A549 (cell line): Measurements from ENCODE around the gene ONECUT3. TPM values are rescaled to one million over a fixed set of nuclear protein-coding genes. Genes with fewer than 3 reads are reported as not detected.

Experiments used
- ATAC-seq, 2 experiments: fragments of 200-7000 bp in 1 of 2; fragments of >200 bp in 1 of 2; cut with Nextera tagmentation in 1 of 2; cut with Tn5 transposase in 1 of 2; 3 replicates each; pipeline versions ENCODE4 v1.8.0 to v1.9.1; 2018 to 2020; ENCODE audit warnings: mild to moderate bottlenecking in 1 of 2, moderate library complexity in 1 of 2
- CTCF ChIA-PET: fragments of 300-600 bp; sonication (Branson Sonifier 250); formaldehyde crosslinking; extraction: SDS; loops from one replicate; lab custom pipeline; 2021; ENCODE audit warnings: antibody characterized with exemption, inconsistent platforms; lab: Yijun Ruan, JAX
- POLR2A ChIA-PET: fragments of 350-600 bp; formaldehyde crosslinking; extraction: SDS; loops from one replicate; lab custom pipeline; 2021; ENCODE audit warnings: antibody characterized with exemption, inconsistent platforms; lab: Yijun Ruan, JAX
- DNase-seq, 2 experiments: peaks; one replicate each; pipeline versions ENCODE4 v3.0.0 to v3.0.0-alpha.2; 2011 to 2016; ENCODE audit warnings: low read depth in 1 of 2, low spot score in 1 of 2
- FAIRE-seq: peaks from 2 replicates; lab custom pipeline; 2011; peaks lifted over from hg19 to GRCh38; lab: Jason Lieb, UNC
- H3K27ac ChIP-seq, 2 experiments: fragments of >200 bp; sonication (Bioruptor Twin); formaldehyde crosslinking; 3 replicates each; pipeline ENCODE4 v1.5.1; 2016 to 2017
- H3K4me1 ChIP-seq: fragments of >200 bp; sonication (Bioruptor Twin); formaldehyde crosslinking; 3 replicates; pipeline ENCODE4 v1.6.1; 2016
- H3K4me2 ChIP-seq: fragments of >200 bp; sonication (Bioruptor Twin); formaldehyde crosslinking; 3 replicates; pipeline ENCODE4 v1.6.1; 2016
- H3K4me3 ChIP-seq: fragments of >200 bp; sonication (Bioruptor Twin); formaldehyde crosslinking; 3 replicates; pipeline ENCODE4 v1.5.1; 2016
- H3K9me3 ChIP-seq: fragments of >200 bp; sonication (Bioruptor Twin); formaldehyde crosslinking; 3 replicates; pipeline ENCODE4 v1.6.1; 2016
- ATOH8 ChIP-seq: fragments of 250-450 bp; sonication (Bioruptor Pico); IDR thresholded peaks from 2 replicates; pipeline ENCODE4 v1.5.0; 2020; ENCODE audit warnings: low read depth, mild to moderate bottlenecking, moderate library complexity
- BCL3 ChIP-seq: fragments of >200 bp; sonication (Bioruptor Twin); formaldehyde crosslinking; IDR thresholded peaks from 3 replicates; pipeline ENCODE4 v1.6.1; 2016
- CEBPB ChIP-seq, 2 experiments: fragments of >200 bp in 1 of 2; sonication (Bioruptor Twin) in 1 of 2; formaldehyde crosslinking in 1 of 2; IDR thresholded peaks; 2 replicates each; pipeline ENCODE4 v1.6.1; 2012 to 2016
- CHD2 ChIP-seq: fragments of 150-350 bp; IDR thresholded peaks from 2 replicates; pipeline ENCODE4 v1.6.1; 2014; ENCODE audit warnings: low read length; ENCODE audit not compliant: partially characterized antibody
- CTCF ChIP-seq: fragments of >200 bp; sonication (Bioruptor Twin); formaldehyde crosslinking; IDR thresholded peaks from 3 replicates; pipeline ENCODE4 v1.5.1; 2016
- GATA3 ChIP-seq: IDR thresholded peaks from 2 replicates; pipeline ENCODE4 v1.6.1; 2012; ENCODE audit warnings: borderline replicate concordance
- HDAC2 ChIP-seq: fragments of 200-600 bp; sonication (generic); IDR thresholded peaks from 2 replicates; pipeline ENCODE4 v1.6.1; 2016
- HEYL ChIP-seq: fragments of 250-450 bp; sonication (Bioruptor Pico); IDR thresholded peaks from 2 replicates; pipeline ENCODE4 v1.8.0; 2021; ENCODE audit warnings: mild to moderate bottlenecking, moderate library complexity
- HOXB13 ChIP-seq: fragments of 250-450 bp; sonication (Bioruptor Pico); IDR thresholded peaks from 2 replicates; pipeline ENCODE4 v1.5.0; 2020; ENCODE audit warnings: low read depth, mild to moderate bottlenecking, moderate library complexity
- JUN ChIP-seq, 2 experiments: fragments of >200 bp; sonication (Bioruptor Twin); formaldehyde crosslinking; IDR thresholded peaks; 2 replicates in 1 of 2; 3 replicates in 1 of 2; pipeline ENCODE4 v1.6.1; 2016 to 2017
- JUNB ChIP-seq: fragments of >200 bp; sonication (Bioruptor Twin); formaldehyde crosslinking; IDR thresholded peaks from 2 replicates; pipeline ENCODE4 v1.6.1; 2016
- NPAS2 ChIP-seq: fragments of 250-450 bp; sonication (Bioruptor Pico); IDR thresholded peaks from 2 replicates; pipeline ENCODE4 v1.8.0; 2022; ENCODE audit warnings: mild to moderate bottlenecking, moderate library complexity, borderline replicate concordance
- PHF8 ChIP-seq: fragments of 200-600 bp; sonication (generic); IDR thresholded peaks from 2 replicates; pipeline ENCODE4 v1.6.1; 2016; ENCODE audit warnings: low read depth, mild to moderate bottlenecking, antibody characterized with exemption, moderate library complexity, borderline replicate concordance
- POLR2AphosphoS2 ChIP-seq: conservative IDR thresholded peaks from 2 replicates; pipeline ENCODE4 v1.6.1; 2012; ENCODE audit warnings: low read length, improper control_type of control experiment, inconsistent platforms
- REST ChIP-seq: fragments of 200-600 bp; sonication (generic); IDR thresholded peaks from 2 replicates; pipeline ENCODE4 v1.6.1; 2016; ENCODE audit warnings: antibody characterized with exemption, mild to moderate bottlenecking, moderate library complexity
- SREBF2 ChIP-seq: fragments of 450-650 bp; IDR thresholded peaks from 2 replicates; pipeline ENCODE4 v1.6.1; 2014; ENCODE audit warnings: mild to moderate bottlenecking, moderate library complexity
- TFCP2L1 ChIP-seq: fragments of 250-450 bp; sonication (Bioruptor Pico); IDR thresholded peaks from 2 replicates; pipeline ENCODE4 v1.5.0; 2021; ENCODE audit warnings: mild to moderate bottlenecking
- TP53 ChIP-seq: fragments of 250-450 bp; sonication (Bioruptor Pico); IDR thresholded peaks from 2 replicates; pipeline ENCODE4 v1.5.0; 2021; ENCODE audit warnings: mild to moderate bottlenecking, moderate library complexity
- ZNF302 ChIP-seq: fragments of 250-450 bp; sonication (Bioruptor Pico); IDR thresholded peaks from 2 replicates; pipeline ENCODE4 v1.9.0; 2021; ENCODE audit warnings: inconsistent platforms, mild to moderate bottlenecking, moderate library complexity
- ZSCAN20 ChIP-seq: fragments of 250-450 bp; sonication (Bioruptor Pico); IDR thresholded peaks from 2 replicates; pipeline ENCODE4 v1.8.0; 2022; ENCODE audit warnings: mild to moderate bottlenecking, moderate library complexity
- WGBS: methylation state at CpG from one replicate; pipeline ENCODE4 v1.1.6; 2017; ENCODE audit errors: missing lambda C conversion rate; 5-methylcytosine and 5-hydroxymethylcytosine counted together
- polyA plus RNA-seq, 4 experiments: library from polyadenylated mRNA; depleted of rRNA in 3 of 4; stranded (reverse); fragments of >200 nt; fragmentation: RNase III in 1 of 4; extraction: RNeasy Plus Mini Kit Qiagen cat#74134 plus additional on column Dnase treatment in 1 of 4; gene quantifications; 2 replicates in 3 of 4; 3 replicates in 1 of 4; pipeline ENCODE4 v1.2.3, GENCODE V29; 2011 to 2017

ONECUT3 gene
- polyA plus RNA-seq, 2 of the 4 experiments (the other 2 are of a cell fraction) = 0.01 TPM; not detected in 1

- Histone ChIP-seq H3K4me3 (no peak overlapping the region), H3K27ac (no peak overlapping the region), H3K9me3 (no peaks in the 10 kb centered on the region), H3K4me2 (no peak overlapping the region), H3K4me1 (peaks cover 8% of the 10 kb centered on the region)
- 84% methylated on average over 19 of the region's 28 CpGs for WGBS
- TF ChIP-seq BCL3 (no peak), TP53 (CRISPR knock-in tag) (no peak), HDAC2 (no peak), SREBF2 (no peak), ATOH8 (no peak), CTCF (no peak), CEBPB (IDR thresholded peaks at IDR 0.05) (no peak), POLR2AphosphoS2 (no peak), ZNF302 (CRISPR knock-in tag) (no peak)
- DNase-seq (no peak), ATAC-seq (no peak), FAIRE-seq (no peak)
- ChIA-PET CTCF (interaction anchor here (0.9 to 3.0 kb wide), 6 partner anchors 12 to 261 kb away, joined by 3 to 17 read pairs (median 5); no protein-coding TSS in a partner anchor), POLR2A (no interaction called here)
These were observed 53.9 kb downstream of the ONECUT3 start for GRCh38 chr19:1807030-1807694.

- no peak for TF ChIP-seq HOXB13 (CRISPR knock-in tag)
- no peak for TF ChIP-seq TP53 (CRISPR knock-in tag)
- no peak for TF ChIP-seq GATA3
- TF ChIP-seq NPAS2 (CRISPR knock-in tag) = no peak
- no peak for TF ChIP-seq TFCP2L1 (CRISPR knock-in tag)
- TF ChIP-seq HEYL (CRISPR knock-in tag) = no peak
- TF ChIP-seq CHD2 = no peak
- TF ChIP-seq JUNB = no peak
- no peak for TF ChIP-seq ZSCAN20 (CRISPR knock-in tag)
- TF ChIP-seq PHF8 = no peak
- POLR2A ChIA-PET = no interaction called here
- H3K27ac ChIP-seq = no peak overlapping the region
- no peaks in the 10 kb centered on the region for H3K9me3 ChIP-seq
- WGBS = 90% methylated on average over 19 of the region's 30 CpGs
- CTCF ChIA-PET = interaction anchor here (2.0 to 3.0 kb wide), 3 partner anchors 12 to 135 kb away, joined by 6 to 17 read pairs (median 6); no protein-coding TSS in a partner anchor
- H3K4me3 ChIP-seq = no peak overlapping the region
- DNase-seq (no peak), FAIRE-seq (no peak), ATAC-seq (no peak)
- peaks cover 8% of the 10 kb centered on the region for H3K4me1 ChIP-seq
- H3K4me2 ChIP-seq = no peak overlapping the region
These were observed 54.5 kb downstream of the ONECUT3 start for GRCh38 chr19:1807695-1808394.

GRCh38 chr19:1808395-1808731 lies 55.1 kb downstream of the ONECUT3 start:
- H3K4me1 ChIP-seq = peaks cover 12% of the 10 kb centered on the region
- TF ChIP-seq JUN (IDR thresholded peaks at IDR 0.05) = no peak
- no peak for TF ChIP-seq REST
- DNase-seq (no peak), ATAC-seq (no peak), FAIRE-seq (no peak)
- POLR2A ChIA-PET = no interaction called here
- no peak overlapping the region for H3K27ac ChIP-seq
- no peak overlapping the region for H3K4me2 ChIP-seq
- H3K4me3 ChIP-seq = no peak overlapping the region
- whole genome bisulfite sequencing = 100% methylated on average over 2 of the region's 2 CpGs
- H3K9me3 ChIP-seq = no peaks in the 10 kb centered on the region
- CTCF ChIA-PET = interaction anchor here (2.0 kb wide), 1 partner anchor 18 kb away, joined by 7 read pairs; no protein-coding TSS in a partner anchor
